ENCODE results near the gene PTH2R.

GRCh38 chr2:208386541-208386940, 20.1 kb upstream of the PTH2R start:
- no peak for TF ChIP-seq RFX5 (IDR thresholded peaks at IDR 0.05; ENCODE audit: low read length)
- TF ChIP-seq CTCF (IDR thresholded peaks at IDR 0.05): no peak
- TF ChIP-seq PBX3 (IDR thresholded peaks at IDR 0.05): no peak
- TF ChIP-seq RCOR1 (IDR thresholded peaks at IDR 0.05; ENCODE audit: low read length): no peak
- no peak for TF ChIP-seq POLR2AphosphoS5 (IDR thresholded peaks at IDR 0.05; ENCODE audit: low read depth, low read length)
- TF ChIP-seq SIN3A (IDR thresholded peaks at IDR 0.05; ENCODE audit: borderline replicate concordance, low read depth, low read length): no peak
- TF ChIP-seq YY1 (IDR thresholded peaks at IDR 0.05; ENCODE audit: low read depth): no peak
- TF ChIP-seq MXI1 (IDR thresholded peaks at IDR 0.05; ENCODE audit: low read depth, low read length): no peak
- no peak for TF ChIP-seq TEAD4 (IDR thresholded peaks at IDR 0.05; ENCODE audit: borderline replicate concordance, insufficient read depth)
- no peak for TF ChIP-seq NFIC (IDR thresholded peaks at IDR 0.05; ENCODE audit: borderline replicate concordance)
- no peak for TF ChIP-seq EZH2phosphoT487 (IDR thresholded peaks at IDR 0.05; ENCODE audit: borderline replicate concordance, low read depth)
- no peak for TF ChIP-seq NRF1 (IDR thresholded peaks at IDR 0.05; ENCODE audit: low read depth, low read length)
- no peak for TF ChIP-seq CHD2 (IDR thresholded peaks at IDR 0.05; ENCODE audit: low read length, partially characterized antibody)
- TF ChIP-seq RAD21 (IDR thresholded peaks at IDR 0.05; ENCODE audit: low read length): no peak
